ENCODE data around the gene GGA2. TPM values are rescaled to one million over a fixed set of nuclear protein-coding genes. Genes with fewer than 3 reads are reported as not detected.

GGA2 gene
- total RNA-seq, 1 experiment from 2014 or later: 28.0 TPM

DNA sequence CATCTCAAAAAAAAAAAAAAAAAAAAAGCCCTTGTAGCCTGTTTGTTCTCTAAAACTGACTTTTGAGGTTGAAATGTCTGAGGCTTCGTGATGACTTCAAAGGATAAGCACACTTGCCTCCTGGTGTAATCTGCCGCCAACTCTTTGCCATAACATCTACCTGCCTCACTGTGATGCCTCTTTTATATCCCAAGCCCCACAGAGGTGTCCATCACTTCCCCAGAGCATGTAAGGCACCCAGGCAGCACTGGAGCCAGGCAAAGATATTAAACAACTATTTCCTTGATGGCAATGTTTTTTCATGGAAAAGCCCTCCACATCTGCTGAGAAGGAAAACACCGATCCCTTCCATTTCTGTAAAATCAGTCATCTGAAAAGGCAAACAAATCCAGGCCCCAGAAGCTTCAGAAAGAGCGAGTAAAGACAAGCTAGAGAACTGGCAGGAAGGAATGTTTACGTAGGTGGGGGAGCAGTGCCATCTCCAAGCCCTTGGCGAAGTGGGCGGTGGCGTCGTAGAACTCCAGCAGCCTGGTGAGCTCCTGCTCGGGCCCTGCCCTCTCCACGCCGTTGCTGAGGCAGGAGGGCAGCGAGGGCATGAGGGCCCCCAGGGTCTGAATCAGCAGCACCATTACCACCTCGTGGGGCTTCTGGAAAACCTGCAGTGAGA, 85.9 kb downstream of the GGA2 start:
- no peaks in the 10 kb centered on the region for H3K27me3 ChIP-seq (replicated peaks)
- H3K9me3 ChIP-seq (replicated peaks): no peaks in the 10 kb centered on the region
- 0 out of 2 replicates have a peak, but pooled peaks cover under 1% of the 10 kb centered on the region for H3K36me3 ChIP-seq
- H3K27ac ChIP-seq: peak overlapping the region; percentile 74
- H3K4me1 ChIP-seq (replicated peaks): peaks cover 56% of the 10 kb centered on the region
- H3K4me3 ChIP-seq: no peak overlapping the region
- DNase-seq (ENCODE audit: low read depth in 1 of 2, low spot score in 2 of 2): peak; percentile 57 to 66

DNA sequence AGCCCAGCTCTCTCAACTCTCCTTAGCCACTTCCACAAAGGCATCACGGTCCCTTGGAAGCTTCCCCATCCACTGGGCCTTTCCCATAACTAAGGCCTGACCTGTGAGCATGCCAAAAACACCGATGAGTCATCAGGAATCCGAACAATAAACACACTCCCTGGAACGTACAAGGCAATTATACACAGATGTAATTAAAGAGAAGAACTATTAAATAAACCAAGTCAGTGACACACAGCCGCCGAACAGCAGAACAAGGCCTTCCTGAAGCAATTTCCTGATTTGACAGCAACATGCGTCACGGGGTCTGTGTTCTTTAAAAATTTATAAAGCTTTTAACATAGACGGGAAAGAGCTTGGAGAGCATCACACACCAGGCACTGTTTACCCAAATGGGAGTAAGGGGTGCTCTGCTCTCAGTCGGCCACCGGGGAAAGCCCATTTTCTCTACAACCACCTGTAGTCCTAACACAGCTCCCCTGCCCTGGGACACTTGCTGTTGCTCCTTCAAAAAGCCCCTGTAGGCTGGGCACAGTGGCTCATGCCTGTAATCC, 86.7 kb downstream of the GGA2 start:
- Histone ChIP-seq H3K4me1 (replicated peaks) (peaks cover 61% of the 10 kb centered on the region), H3K36me3 (no peaks in the 10 kb centered on the region), H3K9me3 (replicated peaks) (no peaks in the 10 kb centered on the region), H3K27me3 (replicated peaks) (no peaks in the 10 kb centered on the region), H3K27ac (peak overlapping the region; percentile 74), H3K4me3 (no peak overlapping the region)
- peak; percentile 92 to 97 for DNase-seq (ENCODE audit: low read depth in 1 of 2, low spot score in 2 of 2)

GRCh38 chr16:23420011-23420410, 90.3 kb downstream of the GGA2 start:
- no peak overlapping the region for H3K4me3 ChIP-seq
- H3K27ac ChIP-seq: peak overlapping the region; percentile 81
- no peaks in the 10 kb centered on the region for H3K27me3 ChIP-seq (replicated peaks)
- peaks cover 52% of the 10 kb centered on the region for H3K4me1 ChIP-seq (replicated peaks)
- DNase-seq (ENCODE audit: low read depth in 1 of 2, low spot score in 2 of 2): peak; percentile 66 to 92
- H3K9me3 ChIP-seq (replicated peaks): no peaks in the 10 kb centered on the region
- H3K36me3 ChIP-seq: peaks cover 16% of the 10 kb centered on the region

GRCh38 chr16:23416816-23417215, 93.5 kb downstream of the GGA2 start:
- H3K4me3 ChIP-seq: no peak overlapping the region
- peaks cover 33% of the 10 kb centered on the region for H3K36me3 ChIP-seq
- DNase-seq (ENCODE audit: low read depth in 1 of 2, low spot score in 2 of 2): no peak
- no peaks in the 10 kb centered on the region for H3K9me3 ChIP-seq (replicated peaks)
- H3K27ac ChIP-seq: no peak overlapping the region
- no peaks in the 10 kb centered on the region for H3K27me3 ChIP-seq (replicated peaks)
- peaks cover 24% of the 10 kb centered on the region for H3K4me1 ChIP-seq (replicated peaks)

GRCh38 chr16:23414731-23415130, 95.6 kb downstream of the GGA2 start:
- Histone ChIP-seq H3K27ac (no peak overlapping the region), H3K4me3 (no peak overlapping the region), H3K36me3 (peaks cover 42% of the 10 kb centered on the region), H3K9me3 (replicated peaks) (no peaks in the 10 kb centered on the region), H3K4me1 (replicated peaks) (peaks cover 21% of the 10 kb centered on the region), H3K27me3 (replicated peaks) (no peaks in the 10 kb centered on the region)
- no peak for DNase-seq (ENCODE audit: low read depth in 1 of 2, low spot score in 2 of 2)

Other genes starting within 250 kb of the GGA2 start
- gene SCNN1B, start 208.2 kb downstream of the GGA2 start, total RNA-seq (2014; rRNA removed; shearing (Covaris generic)): not detected in 2 replicates
- gene COG7, start 57.3 kb downstream of the GGA2 start, total RNA-seq (2014; rRNA removed; shearing (Covaris generic)): 10.9 and 16.1 TPM in 2 replicates
- 48.4 and 51.2 TPM in 2 replicates for gene EARS2, start 46.9 kb upstream of the GGA2 start, total RNA-seq (2014; rRNA removed; shearing (Covaris generic))
- gene UBFD1, start 47.2 kb upstream of the GGA2 start, total RNA-seq (2014; rRNA removed; shearing (Covaris generic)): 88.0 and 173 TPM in 2 replicates
- 140 and 184 TPM in 2 replicates for gene NDUFAB1, start 85.8 kb upstream of the GGA2 start, total RNA-seq (2014; rRNA removed; shearing (Covaris generic))
- 9.7 and 12.4 TPM in 2 replicates for gene PALB2, start 130.8 kb upstream of the GGA2 start, total RNA-seq (2014; rRNA removed; shearing (Covaris generic))
- 22.4 and 57.8 TPM in 2 replicates for gene DCTN5, start 131.0 kb upstream of the GGA2 start, total RNA-seq (2014; rRNA removed; shearing (Covaris generic))
- gene PLK1, start 168.4 kb upstream of the GGA2 start, total RNA-seq (2014; rRNA removed; shearing (Covaris generic)): 72.9 and 86.5 TPM in 2 replicates
- not detected in 2 replicates for gene ERN2, start 202.7 kb upstream of the GGA2 start, total RNA-seq (2014; rRNA removed; shearing (Covaris generic))
- gene CHP2, start 244.5 kb upstream of the GGA2 start, total RNA-seq (2014; rRNA removed; shearing (Covaris generic)): not detected in 2 replicates

Data from SJSA1 (cell line).